Erythroblast (primary cell): ENCODE data around the gene SNCG.
"Not testable (repeated sequence)": the region's sequence is repeated elsewhere in the genome, so short reads cannot be mapped to it uniquely, and the experiment has no call there.

Experiments
- GATA1 ChIP-seq: IDR thresholded peaks from 2 replicates; pipeline ENCODE4 v1.6.1; 2011; ENCODE audit warnings: low read depth, mild to moderate bottlenecking, control low read depth, low read length, moderate library complexity
- POLR2A ChIP-seq: IDR thresholded peaks from 2 replicates; pipeline ENCODE4 v1.6.1; 2011; ENCODE audit warnings: mild to moderate bottlenecking, low read length

DNA sequence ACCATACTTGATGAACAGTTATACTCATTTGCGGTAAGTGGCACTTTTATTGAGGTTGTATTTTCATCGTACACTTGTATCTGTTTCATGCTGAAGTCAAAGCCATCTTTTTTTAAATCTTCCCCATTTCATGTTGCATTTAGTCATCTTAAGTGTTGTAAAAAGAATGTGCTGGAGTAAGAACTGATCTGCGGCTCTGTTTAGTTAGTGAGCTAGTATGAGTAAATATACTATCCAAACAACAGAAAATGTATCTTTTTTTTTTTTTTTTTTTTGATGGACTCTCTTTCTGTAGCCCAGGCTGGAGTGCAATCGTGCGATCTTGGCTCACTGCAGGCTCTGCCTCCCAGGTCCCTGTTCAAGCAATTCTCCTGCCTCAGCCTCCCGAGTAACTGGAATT lies 49.3 kb downstream of the SNCG start:
- TF ChIP-seq POLR2A, GATA1: not testable (repeated sequence)
